PFSK-1 (cell line): ENCODE measurements around the gene NEGR1.

Source experiments
- POLR2AphosphoS5 ChIP-seq: IDR thresholded peaks from 2 replicates; pipeline ENCODE4 v1.6.1; 2012; ENCODE audit warnings: low read depth, mild to moderate bottlenecking, control low read depth, low read length, moderate library complexity
- REST ChIP-seq, 2 experiments: IDR thresholded peaks; 2 replicates each; pipeline versions ENCODE4 v1.6.1 to v1.8.0; 2011 to 2012; ENCODE audit warnings: low read depth in 2 of 2, low read length in 2 of 2, control low read depth in 1 of 2, inconsistent platforms in 1 of 2, mild to moderate bottlenecking in 1 of 2, moderate library complexity in 1 of 2; ENCODE audit not compliant: insufficient read depth in 1 of 2
- SIN3A ChIP-seq: IDR thresholded peaks from 2 replicates; pipeline ENCODE4 v1.6.1; 2012; ENCODE audit warnings: mild to moderate bottlenecking, low read length, moderate library complexity, borderline replicate concordance; ENCODE audit not compliant: insufficient read depth
- TAF1 ChIP-seq: IDR thresholded peaks from 2 replicates; pipeline ENCODE4 v1.6.1; 2012; ENCODE audit warnings: low read length, control low read depth, borderline replicate concordance; ENCODE audit not compliant: insufficient read depth

GRCh38 chr1:71390518-71390917 is 891.8 kb downstream of the NEGR1 start:
- TF ChIP-seq POLR2AphosphoS5 (no peak), SIN3A (no peak), TAF1 (no peak), REST (IDR thresholded peaks at IDR 0.05; ENCODE audit: insufficient read depth in 1 of 2, low read depth in 2 of 2, low read length in 2 of 2) (no peak)
